ENCODE results near the gene MYCN.

GRCh38 chr2:15959331-15960153 lies 19.2 kb downstream of the MYCN start:
- TF ChIP-seq CTCF (optimal IDR thresholded peaks at IDR 0.05 in 1 of 3, IDR thresholded peaks at IDR 0.05 in 1 of 3, conservative IDR thresholded peaks at IDR 0.05 in 1 of 3; ENCODE audit: extremely low read depth in 1 of 3, insufficient read depth in 2 of 3, low read length in 3 of 3) (no peak), EZH2 (IDR thresholded peaks at IDR 0.05; ENCODE audit: low read length) (no peak)

Measured in keratinocyte (primary cell).